ENCODE measurements around the gene NUP210L. TPM values are rescaled to one million over a fixed set of nuclear protein-coding genes. Genes with fewer than 3 reads are reported as not detected.
A peak's percentile ranks its signal among the peaks of the same experiment; 100 is the strongest.

The NUP210L gene
- total and polyA plus RNA-seq, 9 of the 15 experiments (the other 6 are each of a cell fraction or from before 2014, with no cell fraction given), result 0.01 to 0.04 TPM; not detected in 7

DNA sequence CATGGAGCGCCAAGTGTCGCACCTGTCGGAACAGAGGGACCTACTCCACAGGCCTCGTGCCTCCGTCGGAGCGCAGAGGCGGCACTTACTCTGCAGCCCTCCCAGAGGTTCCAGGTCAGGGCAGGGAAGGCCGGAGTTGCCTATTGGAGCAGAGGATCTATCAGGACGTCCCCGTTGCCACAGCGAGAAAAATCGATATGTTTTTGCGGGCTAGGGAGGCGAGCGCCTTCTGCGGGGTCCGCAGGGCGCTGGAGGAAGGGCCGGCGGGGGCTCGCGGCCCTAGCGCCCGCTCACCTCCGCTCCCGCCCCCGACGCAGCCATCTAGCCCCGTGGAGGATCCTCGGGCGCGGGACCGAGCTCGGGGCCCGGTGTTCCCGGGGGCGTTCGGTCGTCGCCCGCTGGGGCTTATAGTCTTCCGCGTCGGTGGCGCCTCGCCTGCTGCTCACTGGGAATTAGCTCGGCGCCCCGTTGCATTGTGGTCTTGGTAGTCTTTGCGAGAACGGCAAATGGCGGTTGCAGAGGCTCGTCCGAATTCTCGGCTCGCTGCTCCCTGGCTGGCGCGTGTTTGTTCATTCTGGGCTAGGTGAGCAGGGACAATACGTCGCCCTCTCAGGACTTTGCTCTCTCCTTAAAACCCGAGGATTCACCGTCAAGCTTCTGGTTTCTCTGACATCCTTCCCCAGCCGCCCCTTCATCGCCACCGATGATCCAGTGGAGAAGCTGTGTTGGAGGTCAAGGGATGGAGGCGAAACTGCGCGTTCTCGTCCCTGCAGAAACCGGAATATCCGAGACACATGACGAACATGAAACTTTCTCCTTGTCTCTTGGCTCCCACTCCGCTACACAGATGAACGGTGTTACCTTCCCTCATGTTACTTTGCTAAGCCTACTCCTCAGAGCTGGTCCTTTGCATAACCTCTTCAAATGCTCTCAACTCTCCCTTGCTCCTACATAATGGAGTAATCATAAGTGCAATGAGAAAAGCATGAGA is 177.3 kb downstream of the NUP210L start, which contains the start of gene JTB:
Gene JTB (minus strand): TSS at position 425 of the 991 bp plus-strand sequence. CDS start 422 bp downstream, at position 3.
- FAIRE-seq (peak; percentile 70), DNase-seq (ENCODE audit: extremely low read depth in 1 of 4, low spot score in 3 of 4) (peak; percentile 83 to 93 (median 84)), ATAC-seq (peak; percentile 90)
- Histone ChIP-seq H3K36me3 (ENCODE audit: control insufficient read depth, insufficient read depth, low read length) (peaks cover 45% of the 10 kb centered on the region), H3K9ac (ENCODE audit: insufficient read depth in 1 of 2, low read depth in 2 of 2, low read length in 2 of 2) (peak within 1 kb of the TSS; percentile 98 to 100), H2AFZ (ENCODE audit: low read depth, low read length) (peak within 1 kb of the TSS; percentile 89), H3K79me2 (ENCODE audit: control insufficient read depth, insufficient read depth, low read length) (peaks cover 42% of the 10 kb centered on the region), H3K4me2 (ENCODE audit: insufficient read depth, low read length) (peak within 1 kb of the TSS; percentile 99), H3K4me1 (replicated peaks in 1 of 2; ENCODE audit: control insufficient read depth in 2 of 2, insufficient read depth in 2 of 2, low read length in 2 of 2) (peaks cover 13 to 17% of the 10 kb centered on the region in 2 experiments; a peak in 4 of 5 replicates), H3K4me3 (peak within 1 kb of the TSS; percentile 84), H3K27ac (ENCODE audit: extremely low read depth, low read depth, low read length) (peak within 1 kb of the TSS; percentile 91), H3K9me1 (ENCODE audit: control insufficient read depth, insufficient read depth, low read length) (no peaks in the 10 kb centered on the region), H4K20me1 (replicated peaks; ENCODE audit: control insufficient read depth, insufficient read depth, low read length) (no peaks in the 10 kb centered on the region), H3K9me3 (replicated peaks; ENCODE audit: control insufficient read depth, insufficient read depth, low read depth, low read length) (no peaks in the 10 kb centered on the region), H3K27me3 (ENCODE audit: control insufficient read depth in 2 of 2, insufficient read depth in 2 of 2, low read length in 2 of 2) (no peaks in the 10 kb centered on the region)
- intact Hi-C loops (cut with micrococcal nuclease), result loop anchor here (2.0 kb wide), 1 partner anchor 55 kb away; the partner anchor contains the start of gene GATAD2B
- BruUV-seq (replicated peaks), result TSS peak; percentile 91
- in situ Hi-C loops (cut with MboI), result no loop called here
- WGBS (ENCODE audit: insufficient coverage, low coverage, missing lambda C conversion rate), result under 1% methylated on average over 62 of the region's 75 CpGs
- ChIA-PET CTCF (ENCODE audit: low intra/inter-chr PET ratio) (no interaction called here), POLR2A (interaction anchor here (0.6 to 7.1 kb wide), 22 partner anchors 9 to 375 kb away, joined by 3 to 104 read pairs (median 4); partner anchors contain the start of genes CREB3L4, CRTC2, DENND4B and RAB13)
- TF ChIP-seq ARNT (IDR thresholded peaks at IDR 0.05) (no peak), PHTF2 (CRISPR knock-in tag; IDR thresholded peaks at IDR 0.05) (no peak), ZNF143 (CRISPR knock-in tag; IDR thresholded peaks at IDR 0.05) (peak; percentile 92), MEF2A (IDR thresholded peaks at IDR 0.05; ENCODE audit: control insufficient read depth, low read depth, low read length) (no peak), ZNF589 (CRISPR knock-in tag; IDR thresholded peaks at IDR 0.05; ENCODE audit: low read depth) (no peak), CCNT2 (IDR thresholded peaks at IDR 0.05; ENCODE audit: borderline replicate concordance, extremely low read depth, insufficient read length, low read depth, low read length) (peak; percentile 34), PML (IDR thresholded peaks at IDR 0.05; ENCODE audit: low read length) (peak; percentile 74; the same call in 1 of the 2 replicates), GATAD2B (IDR thresholded peaks at IDR 0.05; ENCODE audit: borderline replicate concordance) (0 out of 2 replicates have a peak, but pooled peaks have one; percentile 13), TOE1 (IDR thresholded peaks at IDR 0.05; ENCODE audit: borderline replicate concordance) (peak; percentile 42; the same call in 1 of the 2 replicates), TOE1 (CRISPR knock-in tag; IDR thresholded peaks at IDR 0.05; ENCODE audit: borderline replicate concordance, low read depth) (peak; percentile 86; the same call in 1 of the 2 replicates)
- TF ChIP-seq, protein P1, sequence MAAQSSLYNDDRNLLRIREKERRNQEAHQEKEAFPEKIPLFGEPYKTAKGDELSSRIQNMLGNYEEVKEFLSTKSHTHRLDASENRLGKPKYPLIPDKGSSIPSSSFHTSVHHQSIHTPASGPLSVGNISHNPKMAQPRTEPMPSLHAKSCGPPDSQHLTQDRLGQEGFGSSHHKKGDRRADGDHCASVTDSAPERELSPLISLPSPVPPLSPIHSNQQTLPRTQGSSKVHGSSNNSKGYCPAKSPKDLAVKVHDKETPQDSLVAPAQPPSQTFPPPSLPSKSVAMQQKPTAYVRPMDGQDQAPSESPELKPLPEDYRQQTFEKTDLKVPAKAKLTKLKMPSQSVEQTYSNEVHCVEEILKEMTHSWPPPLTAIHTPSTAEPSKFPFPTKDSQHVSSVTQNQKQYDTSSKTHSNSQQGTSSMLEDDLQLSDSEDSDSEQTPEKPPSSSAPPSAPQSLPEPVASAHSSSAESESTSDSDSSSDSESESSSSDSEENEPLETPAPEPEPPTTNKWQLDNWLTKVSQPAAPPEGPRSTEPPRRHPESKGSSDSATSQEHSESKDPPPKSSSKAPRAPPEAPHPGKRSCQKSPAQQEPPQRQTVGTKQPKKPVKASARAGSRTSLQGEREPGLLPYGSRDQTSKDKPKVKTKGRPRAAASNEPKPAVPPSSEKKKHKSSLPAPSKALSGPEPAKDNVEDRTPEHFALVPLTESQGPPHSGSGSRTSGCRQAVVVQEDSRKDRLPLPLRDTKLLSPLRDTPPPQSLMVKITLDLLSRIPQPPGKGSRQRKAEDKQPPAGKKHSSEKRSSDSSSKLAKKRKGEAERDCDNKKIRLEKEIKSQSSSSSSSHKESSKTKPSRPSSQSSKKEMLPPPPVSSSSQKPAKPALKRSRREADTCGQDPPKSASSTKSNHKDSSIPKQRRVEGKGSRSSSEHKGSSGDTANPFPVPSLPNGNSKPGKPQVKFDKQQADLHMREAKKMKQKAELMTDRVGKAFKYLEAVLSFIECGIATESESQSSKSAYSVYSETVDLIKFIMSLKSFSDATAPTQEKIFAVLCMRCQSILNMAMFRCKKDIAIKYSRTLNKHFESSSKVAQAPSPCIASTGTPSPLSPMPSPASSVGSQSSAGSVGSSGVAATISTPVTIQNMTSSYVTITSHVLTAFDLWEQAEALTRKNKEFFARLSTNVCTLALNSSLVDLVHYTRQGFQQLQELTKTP (IDR thresholded peaks at IDR 0.05; ENCODE audit: low read depth in 1 of 2, partially characterized antibody in 2 of 2), result peak in 1 of 2 experiments; percentile 94
- TF ChIP-seq, protein P2, sequence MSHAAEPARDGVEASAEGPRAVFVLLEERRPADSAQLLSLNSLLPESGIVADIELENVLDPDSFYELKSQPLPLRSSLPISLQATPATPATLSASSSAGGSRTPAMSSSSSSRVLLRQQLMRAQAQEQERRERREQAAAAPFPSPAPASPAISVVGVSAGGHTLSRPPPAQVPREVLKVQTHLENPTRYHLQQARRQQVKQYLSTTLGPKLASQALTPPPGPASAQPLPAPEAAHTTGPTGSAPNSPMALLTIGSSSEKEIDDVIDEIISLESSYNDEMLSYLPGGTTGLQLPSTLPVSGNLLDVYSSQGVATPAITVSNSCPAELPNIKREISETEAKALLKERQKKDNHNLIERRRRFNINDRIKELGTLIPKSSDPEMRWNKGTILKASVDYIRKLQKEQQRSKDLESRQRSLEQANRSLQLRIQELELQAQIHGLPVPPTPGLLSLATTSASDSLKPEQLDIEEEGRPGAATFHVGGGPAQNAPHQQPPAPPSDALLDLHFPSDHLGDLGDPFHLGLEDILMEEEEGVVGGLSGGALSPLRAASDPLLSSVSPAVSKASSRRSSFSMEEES (CRISPR knock-in tag; IDR thresholded peaks at IDR 0.05), result no peak
- TF ChIP-seq, protein P3, sequence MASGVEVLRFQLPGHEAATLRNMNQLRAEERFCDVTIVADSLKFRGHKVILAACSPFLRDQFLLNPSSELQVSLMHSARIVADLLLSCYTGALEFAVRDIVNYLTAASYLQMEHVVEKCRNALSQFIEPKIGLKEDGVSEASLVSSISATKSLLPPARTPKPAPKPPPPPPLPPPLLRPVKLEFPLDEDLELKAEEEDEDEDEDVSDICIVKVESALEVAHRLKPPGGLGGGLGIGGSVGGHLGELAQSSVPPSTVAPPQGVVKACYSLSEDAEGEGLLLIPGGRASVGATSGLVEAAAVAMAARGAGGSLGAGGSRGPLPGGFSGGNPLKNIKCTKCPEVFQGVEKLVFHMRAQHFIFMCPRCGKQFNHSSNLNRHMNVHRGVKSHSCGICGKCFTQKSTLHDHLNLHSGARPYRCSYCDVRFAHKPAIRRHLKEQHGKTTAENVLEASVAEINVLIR (CRISPR knock-in tag; IDR thresholded peaks at IDR 0.05), result 0 out of 2 replicates have a peak, but pooled peaks have one; percentile 17

Measured in K562 (cell line).